Measurements from ENCODE around the gene PTPRC.

GRCh38 chr1:198648592-198648991 is 9.8 kb downstream of the PTPRC start:
- TF ChIP-seq CTCF (optimal IDR thresholded peaks at IDR 0.05 in 1 of 3, IDR thresholded peaks at IDR 0.05 in 1 of 3, conservative IDR thresholded peaks at IDR 0.05 in 1 of 3; ENCODE audit: extremely low read depth in 1 of 3, insufficient read depth in 2 of 3, low read length in 3 of 3), result no peak
- TF ChIP-seq EZH2 (IDR thresholded peaks at IDR 0.05; ENCODE audit: low read length), result no peak

All from keratinocyte (primary cell).